Measurements from ENCODE around the gene ABTB2. TPM values are rescaled to one million over a fixed set of nuclear protein-coding genes. Genes with fewer than 3 reads are reported as not detected.

ABTB2 gene
- total RNA-seq, 1 donor from 2014 or later = 6.1 TPM

GRCh38 chr11:34343686-34344085 lies 14.1 kb downstream of the ABTB2 start:
- no peak for DNase-seq (ENCODE audit: low spot score)

- DNase-seq (ENCODE audit: low spot score) = no peak
Measured at GRCh38 chr11:34343153-34343552, 14.7 kb downstream of the ABTB2 start.

- no peak for DNase-seq (ENCODE audit: low spot score)
Measured at GRCh38 chr11:34341931-34342533, 15.8 kb downstream of the ABTB2 start.

- DNase-seq (ENCODE audit: low spot score) = no peak
Measured at GRCh38 chr11:34341096-34341495, 16.7 kb downstream of the ABTB2 start.

GRCh38 chr11:34340653-34341052 lies 17.2 kb downstream of the ABTB2 start:
- DNase-seq (ENCODE audit: low spot score) = no peak

GRCh38 chr11:34339149-34340064 lies 18.4 kb downstream of the ABTB2 start:
- DNase-seq (ENCODE audit: low spot score) = no peak

- DNase-seq (ENCODE audit: low spot score) = no peak
Measured at GRCh38 chr11:34337016-34337415, 20.8 kb downstream of the ABTB2 start.

GRCh38 chr11:34335801-34336200 lies 22.0 kb downstream of the ABTB2 start:
- no peak for DNase-seq (ENCODE audit: low spot score)

GRCh38 chr11:34335331-34335730 lies 22.5 kb downstream of the ABTB2 start:
- no peak for DNase-seq (ENCODE audit: low spot score)

- DNase-seq (ENCODE audit: low spot score) = no peak
Measured at GRCh38 chr11:34333787-34334186, 24.0 kb downstream of the ABTB2 start.

- no peak for DNase-seq (ENCODE audit: low spot score)
Measured at GRCh38 chr11:34332524-34332923, 25.3 kb downstream of the ABTB2 start.

GRCh38 chr11:34331736-34332135 lies 26.1 kb downstream of the ABTB2 start:
- no peak for DNase-seq (ENCODE audit: low spot score)

GRCh38 chr11:34331329-34331728 lies 26.5 kb downstream of the ABTB2 start:
- DNase-seq (ENCODE audit: low spot score) = no peak

GRCh38 chr11:34330653-34331052 lies 27.2 kb downstream of the ABTB2 start:
- DNase-seq (ENCODE audit: low spot score) = no peak

- DNase-seq (ENCODE audit: low spot score) = no peak
Measured at GRCh38 chr11:34329876-34330275, 27.9 kb downstream of the ABTB2 start.

GRCh38 chr11:34328632-34328910 lies 29.2 kb downstream of the ABTB2 start:
- DNase-seq (ENCODE audit: low spot score) = no peak

GRCh38 chr11:34327804-34328631 lies 29.8 kb downstream of the ABTB2 start:
- no peak for DNase-seq (ENCODE audit: low spot score)

- no peak for DNase-seq (ENCODE audit: low spot score)
Measured at GRCh38 chr11:34324466-34324865, 33.3 kb downstream of the ABTB2 start.

GRCh38 chr11:34323601-34324000 lies 34.2 kb downstream of the ABTB2 start:
- no peak for DNase-seq (ENCODE audit: low spot score)

GRCh38 chr11:34318111-34319037 lies 39.4 kb downstream of the ABTB2 start:
- DNase-seq (ENCODE audit: low spot score) = no peak

GRCh38 chr11:34317666-34318065 lies 40.1 kb downstream of the ABTB2 start:
- DNase-seq (ENCODE audit: low spot score) = no peak

Measured in mesenteric fat pad (tissue), 1 donor.